K562 (cell line): ENCODE measurements around the gene TYW3. TPM values are rescaled to one million over a fixed set of nuclear protein-coding genes. Genes with fewer than 3 reads are reported as not detected.

ENCODE experiments used
- CHD7 ChIP-seq: fragments of 200-600 bp; sonication (generic); IDR thresholded peaks from one replicate; pipeline ENCODE4 v1.6.1; 2012; ENCODE audit warnings: mild to moderate bottlenecking, low read depth, low read length, inconsistent platforms
- E2F6 ChIP-seq, 2 experiments: IDR thresholded peaks; 2 replicates each; pipeline ENCODE4 v1.6.1; 2011; ENCODE audit warnings: borderline replicate concordance in 1 of 2, control low read depth in 1 of 2, low read depth in 1 of 2, low read length in 1 of 2, mild to moderate bottlenecking in 1 of 2, mixed read lengths in 1 of 2, moderate library complexity in 1 of 2; ENCODE audit not compliant: insufficient read depth in 1 of 2, insufficient read length in 1 of 2, poor library complexity in 1 of 2, severe bottlenecking in 1 of 2; ENCODE audit errors: extremely low read depth in 1 of 2
- HDAC6 ChIP-seq: IDR thresholded peaks from 2 replicates; pipeline ENCODE4 v1.6.1; 2012; ENCODE audit warnings: low read depth, mild to moderate bottlenecking, control low read depth, inconsistent platforms, low read length, moderate library complexity
- HNRNPH1 ChIP-seq: fragments of 200-400 bp; formaldehyde crosslinking; optimal IDR thresholded peaks from 2 replicates; pipeline ENCODE3; 2017; ENCODE audit warnings: low read depth, mild to moderate bottlenecking, low read length, moderate library complexity
- HNRNPUL1 ChIP-seq: fragments of 200-400 bp; formaldehyde crosslinking; IDR thresholded peaks from 2 replicates; pipeline ENCODE4 v1.6.1; 2017; ENCODE audit warnings: low read length
- KLF10 ChIP-seq: fragments of 250-450 bp; sonication (Bioruptor Pico); IDR thresholded peaks from 2 replicates; pipeline ENCODE4 v1.6.1; 2021; ENCODE audit warnings: matching md5 sums
- MCM3 ChIP-seq: fragments of 450-650 bp; IDR thresholded peaks from 2 replicates; pipeline ENCODE4 v1.6.1; 2016
- POLR2A ChIP-seq: fragments of 450-650 bp; conservative IDR thresholded peaks from 2 replicates; pipeline ENCODE4 v1.6.1; 2016
- RFX7 ChIP-seq: fragments of 250-450 bp; sonication (Bioruptor Pico); IDR thresholded peaks from 2 replicates; pipeline ENCODE4 v1.5.1; 2021; ENCODE audit warnings: mild to moderate bottlenecking
- ZNF134 ChIP-seq: fragments of 250-450 bp; sonication (Bioruptor Pico); conservative IDR thresholded peaks from 2 replicates; pipeline ENCODE4 v1.4.0; 2020
- ZNF436 ChIP-seq: fragments of 250-450, 450-650 bp; sonication (Bioruptor Pico); formaldehyde crosslinking; IDR thresholded peaks from 2 replicates; pipeline ENCODE4 v1.7.0; 2020; ENCODE audit warnings: mild to moderate bottlenecking
- ZNF592 ChIP-seq: fragments of 450-650 bp; IDR thresholded peaks from 2 replicates; pipeline ENCODE4 v1.6.1; 2017; ENCODE audit warnings: antibody characterized with exemption, mild to moderate bottlenecking
- polyA plus RNA-seq, 8 experiments: library from polyadenylated mRNA; depleted of rRNA in 4 of 8; stranded (reverse) in 5 of 8; unstranded in 3 of 8; fragments of >200 nt; fragmentation: Nextera tagmentation in 2 of 8; fragmentation: Illumina TruSeq in 1 of 8; extraction: Ambion mirVana in 2 of 8; extraction: Trizol in 1 of 8; gene quantifications; 2 replicates each; pipeline versions ENCODE4 v1.2.1 to v1.2.3, GENCODE V29; 2011 to 2014; ENCODE audit warnings: inconsistent platforms in 1 of 8, missing spikeins in 1 of 8
- total RNA-seq, 7 experiments: library from RNA; depleted of rRNA in 6 of 7; stranded (reverse); fragments of >200 nt in 6 of 7; fragmentation: Illumina TruSeq in 2 of 7; extraction: Trizol in 2 of 7; gene quantifications; 2 replicates each; pipeline versions ENCODE4 v1.2.1 to v1.2.3, GENCODE V29; 2011 to 2021; ENCODE audit warnings: low replicate concordance in 1 of 7

TYW3 gene
- total and polyA plus RNA-seq, 9 of the 15 experiments (the other 6 are each of a cell fraction or from before 2014, with no cell fraction given): 22.0 to 54.0 (median 41.1) TPM

GRCh38 chr1:74732960-74733603 lies at the start of gene TYW3, which contains the start of gene CRYZ (continued):
- TF ChIP-seq CHD7 (no peak), HDAC6 (no peak), POLR2A (peak; percentile 92), KLF10 (CRISPR knock-in tag) (no peak), RFX7 (CRISPR knock-in tag) (no peak), HNRNPUL1 (no peak), MCM3 (no peak), ZNF592 (no peak), ZNF134 (CRISPR knock-in tag) (no peak), ZNF436 (CRISPR knock-in tag) (no peak), E2F6 (IDR thresholded peaks at IDR 0.05; ENCODE audit: borderline replicate concordance in 1 of 2, extremely low read depth in 1 of 2, insufficient read depth in 1 of 2, insufficient read length in 1 of 2, low read depth in 1 of 2, low read length in 1 of 2, poor library complexity in 1 of 2, severe bottlenecking in 1 of 2) (peak in 1 of 2 experiments; percentile 20), HNRNPH1 (no peak)
